ENCODE results near the gene CACNA1I. TPM values are rescaled to one million over a fixed set of nuclear protein-coding genes. Genes with fewer than 3 reads are reported as not detected.

CACNA1I gene
- total and polyA plus RNA-seq, 2 experiments from 2014 or later: 0.42 to 2.4 TPM

GRCh38 chr22:39627865-39628562 is 57.5 kb downstream of the CACNA1I start:
- Histone ChIP-seq H3K79me2 (replicated peaks; ENCODE audit: insufficient read depth) (no peaks in the 10 kb centered on the region), H3F3A (replicated peaks; ENCODE audit: low read depth) (no peaks in the 10 kb centered on the region), H4K20me1 (replicated peaks; ENCODE audit: insufficient read depth) (no peaks in the 10 kb centered on the region), H3K4me3 (no peak overlapping the region), H3K4me2 (no peak overlapping the region), H3K36me3 (ENCODE audit: insufficient read depth) (no peaks in the 10 kb centered on the region), H3K27me3 (ENCODE audit: insufficient read depth) (no peaks in the 10 kb centered on the region), H2AFZ (no peak overlapping the region), H3K27ac (ENCODE audit: low read depth) (no peak overlapping the region), H3K9me2 (ENCODE audit: insufficient read depth) (no peaks in the 10 kb centered on the region), H3K4me1 (ENCODE audit: insufficient read depth) (peaks cover 12% of the 10 kb centered on the region)
- Mint-ChIP-seq H3K9me3 (no peaks in the 10 kb centered on the region), H3K36me3 (ENCODE audit: low read depth) (no peaks in the 10 kb centered on the region), H3K27ac (no peak overlapping the region), H3K4me1 (peaks cover 31% of the 10 kb centered on the region), H3K4me3 (no peak overlapping the region), H3K27me3 (ENCODE audit: insufficient read depth, low read depth, poor library complexity) (peaks cover 9% of the 10 kb centered on the region)
- TF ChIP-seq REST (IDR thresholded peaks at IDR 0.05; ENCODE audit: unreplicated experiment) (no peak), EZH2 (IDR thresholded peaks at IDR 0.05; ENCODE audit: low read depth, unreplicated experiment) (no peak), ETS1 (IDR thresholded peaks at IDR 0.05) (no peak), ZNF462 (CRISPR knock-in tag; IDR thresholded peaks at IDR 0.05) (no peak), STAT1 (IDR thresholded peaks at IDR 0.05; ENCODE audit: unreplicated experiment) (no peak), ZNF331 (CRISPR knock-in tag; IDR thresholded peaks at IDR 0.05; ENCODE audit: low read depth) (no peak), ZNF114 (CRISPR knock-in tag; IDR thresholded peaks at IDR 0.05) (no peak), EZH2phosphoT487 (IDR thresholded peaks at IDR 0.05; ENCODE audit: unreplicated experiment) (no peak), CTCF (conservative IDR thresholded peaks at IDR 0.05; ENCODE audit: low read depth in 2 of 2) (no peak), NANOG (IDR thresholded peaks at IDR 0.05; ENCODE audit: borderline replicate concordance) (no peak), CREB1 (CRISPR knock-in tag; IDR thresholded peaks at IDR 0.05; ENCODE audit: low read depth) (no peak), JUNB (IDR thresholded peaks at IDR 0.05; ENCODE audit: unreplicated experiment) (no peak), POLR2AphosphoS5 (IDR thresholded peaks at IDR 0.05; ENCODE audit: low read depth) (no peak)
- no peak for ATAC-seq
- no peak for DNase-seq (ENCODE audit: low spot score)

Measured in GM23338 (cell line).